Measurements from ENCODE around the gene GLIS1. TPM values are rescaled to one million over a fixed set of nuclear protein-coding genes. Genes with fewer than 3 reads are reported as not detected.

The GLIS1 gene
- total RNA-seq, 1 experiment from 2014 or later: 0.13 TPM

- H3K4me1 ChIP-seq (ENCODE audit: insufficient read depth, low read length, poor library complexity, severe bottlenecking): peaks cover 4% of the 10 kb centered on the region
- no TSS peak for BruUV-seq (replicated peaks)
- H3K36me3 ChIP-seq (ENCODE audit: insufficient read depth, low read length, poor library complexity, severe bottlenecking): no peaks in the 10 kb centered on the region
- ChIA-PET CTCF (no interaction called here), POLR2A (ENCODE audit: low non-redundant PET) (no interaction called here)
- intact Hi-C loops (cut with micrococcal nuclease; ENCODE audit: unreplicated experiment): no loop called here
- TF ChIP-seq CTCF (conservative IDR thresholded peaks at IDR 0.05; ENCODE audit: low read depth, low read length) (no peak), EZH2 (IDR thresholded peaks at IDR 0.05; ENCODE audit: borderline replicate concordance, low read depth, low read length, poor library complexity, severe bottlenecking) (no peak)
- no peak overlapping the region for H3K27ac ChIP-seq (ENCODE audit: low read depth, low read length, poor library complexity, severe bottlenecking)
- H3K4me3 ChIP-seq (ENCODE audit: low read depth, low read length, poor library complexity, severe bottlenecking): no peak overlapping the region
- no peaks in the 10 kb centered on the region for H3K27me3 ChIP-seq (replicated peaks; ENCODE audit: insufficient read depth, low read depth, low read length, poor library complexity)
- DNase-seq (ENCODE audit: low spot score): no peak
- no peaks in the 10 kb centered on the region for H3K9me3 ChIP-seq (ENCODE audit: low read depth, low read length, poor library complexity, severe bottlenecking)
These were observed 30.2 kb upstream of the GLIS1 start for GRCh38 chr1:53769184-53769583.

- no peak overlapping the region for H3K4me3 ChIP-seq (ENCODE audit: low read depth, low read length, poor library complexity, severe bottlenecking)
- no TSS peak for BruUV-seq (replicated peaks)
- CTCF ChIA-PET: no interaction called here
These were observed 28.0 kb upstream of the GLIS1 start for GRCh38 chr1:53766831-53767405.

GRCh38 chr1:53766194-53766742, 27.3 kb upstream of the GLIS1 start:
- DNase-seq (ENCODE audit: low spot score): no peak
- no peak for TF ChIP-seq EZH2 (IDR thresholded peaks at IDR 0.05; ENCODE audit: borderline replicate concordance, low read depth, low read length, poor library complexity, severe bottlenecking)
- TF ChIP-seq CTCF (conservative IDR thresholded peaks at IDR 0.05; ENCODE audit: low read depth, low read length): no peak
- Histone ChIP-seq H3K27ac (ENCODE audit: low read depth, low read length, poor library complexity, severe bottlenecking) (no peak overlapping the region), H3K27me3 (replicated peaks; ENCODE audit: insufficient read depth, low read depth, low read length, poor library complexity) (no peaks in the 10 kb centered on the region), H3K4me3 (ENCODE audit: low read depth, low read length, poor library complexity, severe bottlenecking) (no peak overlapping the region), H3K36me3 (ENCODE audit: insufficient read depth, low read length, poor library complexity, severe bottlenecking) (no peaks in the 10 kb centered on the region), H3K4me1 (ENCODE audit: insufficient read depth, low read length, poor library complexity, severe bottlenecking) (peaks cover 4% of the 10 kb centered on the region), H3K9me3 (ENCODE audit: low read depth, low read length, poor library complexity, severe bottlenecking) (no peaks in the 10 kb centered on the region)
- no TSS peak for BruUV-seq (replicated peaks)
- ChIA-PET POLR2A (ENCODE audit: low non-redundant PET) (no interaction called here), CTCF (no interaction called here)
- intact Hi-C loops (cut with micrococcal nuclease; ENCODE audit: unreplicated experiment): no loop called here

More at GRCh38 chr1:53766831-53767405, 28.0 kb upstream of the GLIS1 start:
- POLR2A ChIA-PET (ENCODE audit: low non-redundant PET): no interaction called here
- no peaks in the 10 kb centered on the region for H3K9me3 ChIP-seq (ENCODE audit: low read depth, low read length, poor library complexity, severe bottlenecking)
- H3K27me3 ChIP-seq (replicated peaks; ENCODE audit: insufficient read depth, low read depth, low read length, poor library complexity): no peaks in the 10 kb centered on the region
- H3K36me3 ChIP-seq (ENCODE audit: insufficient read depth, low read length, poor library complexity, severe bottlenecking): no peaks in the 10 kb centered on the region
- TF ChIP-seq EZH2 (IDR thresholded peaks at IDR 0.05; ENCODE audit: borderline replicate concordance, low read depth, low read length, poor library complexity, severe bottlenecking) (no peak), CTCF (conservative IDR thresholded peaks at IDR 0.05; ENCODE audit: low read depth, low read length) (no peak)
- DNase-seq (ENCODE audit: low spot score): peak; percentile 24
- H3K27ac ChIP-seq (ENCODE audit: low read depth, low read length, poor library complexity, severe bottlenecking): peak overlapping the region; percentile 15
- intact Hi-C loops (cut with micrococcal nuclease; ENCODE audit: unreplicated experiment): no loop called here
- H3K4me1 ChIP-seq (ENCODE audit: insufficient read depth, low read length, poor library complexity, severe bottlenecking): peaks cover 4% of the 10 kb centered on the region

All from A673 (cell line).